SK-N-SH (cell line): ENCODE measurements around the gene SIAH3. TPM values are rescaled to one million over a fixed set of nuclear protein-coding genes. Genes with fewer than 3 reads are reported as not detected.

Experiments used
- CTCF ChIA-PET: fragments of 300-600, 350-600 bp; formaldehyde crosslinking; extraction: SDS; loops from one replicate; lab custom pipeline; 2021; lab: Yijun Ruan, JAX
- POLR2A ChIA-PET: fragments of 350-600 bp; sonication (Branson Sonifier 250); formaldehyde crosslinking; extraction: SDS; loops from one replicate; lab custom pipeline; 2020; ENCODE audit warnings: antibody characterized with exemption, inconsistent platforms; lab: Yijun Ruan, JAX
- DNase-seq: peaks from one replicate; pipeline ENCODE4 v3.0.0; 2012
- H2AFZ ChIP-seq: fragments of 200-600 bp; sonication (generic); 2 replicates; pipeline ENCODE4 v1.8.1; 2016; ENCODE audit warnings: antibody characterized with exemption, mild to moderate bottlenecking, low read depth
- H3F3A ChIP-seq: fragments of 200-600 bp; sonication (generic); replicated peaks from 2 replicates; pipeline ENCODE3; 2016; ENCODE audit warnings: antibody characterized with exemption, mild to moderate bottlenecking; ENCODE audit not compliant: insufficient read depth
- H3K27ac ChIP-seq, 2 experiments: fragments of 200-500 bp in 1 of 2; fragments of 200-600 bp in 1 of 2; sonication (Bioruptor generic) in 1 of 2; sonication (generic), shearing (Covaris generic) in 1 of 2; 2 replicates each; pipeline versions ENCODE4 v1.5.1 to v1.6.1; 2014 to 2016; ENCODE audit warnings: low read depth in 2 of 2, inconsistent platforms in 1 of 2, low read length in 1 of 2, mild to moderate bottlenecking in 1 of 2, mixed read lengths in 1 of 2
- H3K27me3 ChIP-seq: fragments of 200-600 bp; sonication (generic), shearing (Covaris generic); 2 replicates; pipeline ENCODE4 v1.6.1; 2016; ENCODE audit warnings: mixed run types; ENCODE audit not compliant: insufficient read depth
- H3K36me3 ChIP-seq, 2 experiments: fragments of 200-500 bp in 1 of 2; fragments of 200-600 bp in 1 of 2; sonication (Bioruptor generic) in 1 of 2; sonication (generic) in 1 of 2; replicated peaks in 1 of 2; 2 replicates each; pipeline versions ENCODE3 to v1.5.1; 2014 to 2016; ENCODE audit warnings: low read length in 1 of 2, mild to moderate bottlenecking in 1 of 2; ENCODE audit not compliant: insufficient read depth in 2 of 2, control insufficient read depth in 1 of 2
- H3K4me1 ChIP-seq, 2 experiments: fragments of 200-500 bp in 1 of 2; fragments of 200-600 bp in 1 of 2; sonication (Bioruptor generic) in 1 of 2; sonication (generic), shearing (Covaris generic) in 1 of 2; 2 replicates each; pipeline versions ENCODE4 v1.5.1 to v1.6.1; 2014 to 2016; ENCODE audit warnings: low read depth in 1 of 2, low read length in 1 of 2, mixed run types in 1 of 2; ENCODE audit not compliant: insufficient read depth in 2 of 2, control insufficient read depth in 1 of 2
- H3K4me2 ChIP-seq: fragments of 200-600 bp; sonication (generic), shearing (Covaris generic); 2 replicates; pipeline ENCODE4 v1.6.1; 2017; ENCODE audit warnings: mixed run types
- H3K4me3 ChIP-seq, 2 experiments: fragments of 200-500 bp in 1 of 2; fragments of 200-600 bp in 1 of 2; sonication (Bioruptor generic) in 1 of 2; sonication (generic), shearing (Covaris generic) in 1 of 2; 2 replicates each; pipeline versions ENCODE4 v1.5.1 to v1.8.1; 2014 to 2016; ENCODE audit warnings: low read depth in 2 of 2, inconsistent platforms in 1 of 2, low read length in 1 of 2, mild to moderate bottlenecking in 1 of 2, mixed read lengths in 1 of 2, moderate library complexity in 1 of 2
- H3K79me2 ChIP-seq: fragments of 200-600 bp; sonication (generic); 2 replicates; pipeline ENCODE4 v1.8.1; 2017; ENCODE audit warnings: mild to moderate bottlenecking; ENCODE audit not compliant: insufficient read depth
- H3K9ac ChIP-seq: fragments of 200-600 bp; sonication (generic); 2 replicates; pipeline ENCODE4 v1.6.1; 2017; ENCODE audit warnings: mixed run types
- H3K9me2 ChIP-seq: fragments of 200-600 bp; sonication (generic); 2 replicates; pipeline ENCODE4 v1.6.1; 2017; ENCODE audit warnings: mixed run types
- H3K9me3 ChIP-seq: fragments of 200-600 bp; sonication (generic); 2 replicates; pipeline ENCODE4 v1.6.1; 2017; ENCODE audit warnings: mixed run types, mild to moderate bottlenecking, moderate library complexity
- H4K20me1 ChIP-seq: fragments of 200-600 bp; sonication (generic); 2 replicates; pipeline ENCODE4 v1.6.1; 2017; ENCODE audit warnings: mild to moderate bottlenecking, mixed run types; ENCODE audit not compliant: insufficient read depth
- CTCF ChIP-seq: fragments of 200-600 bp; sonication (generic); IDR thresholded peaks from 2 replicates; pipeline ENCODE4 v1.6.1; 2017; ENCODE audit warnings: antibody characterized with exemption, mild to moderate bottlenecking, moderate library complexity
- ELF1 ChIP-seq: IDR thresholded peaks from 2 replicates; pipeline ENCODE4 v1.4.0; 2012
- EP300 ChIP-seq, 2 experiments: IDR thresholded peaks; 2 replicates each; pipeline versions ENCODE4 v1.4.0 to v1.6.1; 2012; ENCODE audit warnings: borderline replicate concordance in 1 of 2, low read depth in 1 of 2, low read length in 1 of 2
- EZH2phosphoT487 ChIP-seq: fragments of 200-600 bp; sonication (generic); IDR thresholded peaks from 2 replicates; pipeline ENCODE4 v1.6.1; 2017; ENCODE audit warnings: low read depth, mixed run types, mild to moderate bottlenecking, antibody characterized with exemption, moderate library complexity, borderline replicate concordance
- FOSL2 ChIP-seq: IDR thresholded peaks from 2 replicates; pipeline ENCODE4 v1.4.0; 2012; ENCODE audit warnings: low read depth, mild to moderate bottlenecking, moderate library complexity, borderline replicate concordance
- GABPA ChIP-seq: IDR thresholded peaks from 2 replicates; pipeline ENCODE4 v1.4.0; 2012; ENCODE audit warnings: low read depth, mild to moderate bottlenecking
- IRF3 ChIP-seq: fragments of 150-350 bp; IDR thresholded peaks from 2 replicates; pipeline ENCODE4 v1.6.1; 2016; ENCODE audit warnings: mild to moderate bottlenecking, low read depth, low read length
- MAX ChIP-seq: IDR thresholded peaks from 2 replicates; pipeline ENCODE4 v1.4.0; 2012; ENCODE audit warnings: low read depth
- MEF2A ChIP-seq: IDR thresholded peaks from 2 replicates; pipeline ENCODE4 v1.4.0; 2012; ENCODE audit warnings: low read depth, borderline replicate concordance
- MXI1 ChIP-seq: IDR thresholded peaks from 2 replicates; pipeline ENCODE4 v1.6.1; 2012; ENCODE audit warnings: mild to moderate bottlenecking, low read depth, low read length, improper control_type of control experiment
- NFIC ChIP-seq: IDR thresholded peaks from 2 replicates; pipeline ENCODE4 v1.4.0; 2012; ENCODE audit warnings: borderline replicate concordance
- NRF1 ChIP-seq: IDR thresholded peaks from 2 replicates; pipeline ENCODE4 v1.6.1; 2012; ENCODE audit warnings: low read depth, mild to moderate bottlenecking, low read length
- POLR2AphosphoS5 ChIP-seq: IDR thresholded peaks from 2 replicates; pipeline ENCODE4 v1.6.1; 2012; ENCODE audit warnings: low read depth, low read length
- RAD21 ChIP-seq: IDR thresholded peaks from 2 replicates; pipeline ENCODE4 v1.6.1; 2012; ENCODE audit warnings: mild to moderate bottlenecking, low read length
- RCOR1 ChIP-seq: fragments of 150-350 bp; IDR thresholded peaks from 2 replicates; pipeline ENCODE4 v1.6.1; 2017; ENCODE audit warnings: antibody characterized with exemption, low read length
- RFX5 ChIP-seq: IDR thresholded peaks from 2 replicates; pipeline ENCODE4 v1.6.1; 2012; ENCODE audit warnings: mild to moderate bottlenecking, improper control_type of control experiment, low read length
- TAF1 ChIP-seq: IDR thresholded peaks from 2 replicates; pipeline ENCODE4 v1.6.1; 2012; ENCODE audit warnings: low read depth, mild to moderate bottlenecking, low read length, moderate library complexity, borderline replicate concordance
- YY1 ChIP-seq: IDR thresholded peaks from 2 replicates; pipeline ENCODE4 v1.4.0; 2012; ENCODE audit warnings: low read depth, mild to moderate bottlenecking
- WGBS: methylation state at CpG from one replicate; pipeline ENCODE4 v1.1.6; 2017; ENCODE audit warnings: low lambda C conversion rate; 5-methylcytosine and 5-hydroxymethylcytosine counted together
- polyA plus RNA-seq, 3 experiments: library from polyadenylated mRNA; depleted of rRNA; stranded (reverse); fragments of >200 nt; gene quantifications; 2 replicates each; pipeline ENCODE4 v1.2.3, GENCODE V29; 2012

The SIAH3 gene
- polyA plus RNA-seq, 1 of the 3 experiments (the other 2 are of a cell fraction) = 0.08 TPM

- Histone ChIP-seq H3K4me1 (peaks cover 0 to 54% of the 10 kb centered on the region in 2 experiments; a peak in 3 of 4 replicates), H3K9me3 (no peaks in the 10 kb centered on the region), H2AFZ (no peak overlapping the region), H3K27me3 (no peaks in the 10 kb centered on the region; the same call in 1 of the 2 replicates), H3K79me2 (no peaks in the 10 kb centered on the region), H3F3A (no peaks in the 10 kb centered on the region), H3K9ac (no peak overlapping the region), H3K4me2 (no peak overlapping the region), H3K4me3 (no peak overlapping the region), H3K27ac (no peak overlapping the region), H3K36me3 (no peaks in the 10 kb centered on the region), H4K20me1 (no peaks in the 10 kb centered on the region), H3K9me2 (no peaks in the 10 kb centered on the region)
- TF ChIP-seq RCOR1 (no peak), GABPA (no peak), POLR2AphosphoS5 (no peak), TAF1 (no peak), FOSL2 (no peak), CTCF (no peak), IRF3 (no peak), RFX5 (no peak), NFIC (no peak), MEF2A (no peak), ELF1 (no peak), EP300 (IDR thresholded peaks at IDR 0.05; ENCODE audit: borderline replicate concordance in 1 of 2, low read depth in 1 of 2, low read length in 1 of 2) (no peak), RAD21 (no peak), MAX (no peak), EZH2phosphoT487 (no peak), MXI1 (no peak), NRF1 (no peak), YY1 (no peak)
- ChIA-PET CTCF (interaction anchor here (1.2 kb wide), 1 partner anchor 534 kb away, joined by 3 read pairs; no protein-coding TSS in a partner anchor), POLR2A (no interaction called here)
- WGBS = 69% methylated on average over 2 of the region's 2 CpGs
- no peak for DNase-seq
Measured at GRCh38 chr13:45787346-45787745, 64.2 kb downstream of the SIAH3 start.
